OCI-LY1 (cell line): ENCODE data around the gene CLEC20A.

ENCODE experiments used
- H2AFZ ChIP-seq: fragments of 200-600 bp; sonication (generic), shearing (Covaris generic); 2 replicates; pipeline ENCODE4 v1.6.0; 2014; ENCODE audit warnings: antibody characterized with exemption, mild to moderate bottlenecking, low read length
- H3F3A ChIP-seq: fragments of 200-600 bp; sonication (generic), shearing (Covaris generic); 2 replicates; pipeline ENCODE4 v1.6.0; 2014; ENCODE audit warnings: mild to moderate bottlenecking, antibody characterized with exemption, low read length, moderate library complexity; ENCODE audit not compliant: insufficient read depth
- H3K27ac ChIP-seq: fragments of 200-600 bp; sonication (generic); 2 replicates; pipeline ENCODE4 v1.5.1; 2014; ENCODE audit warnings: low read length, mixed run types, mild to moderate bottlenecking, low read depth; ENCODE audit not compliant: poor library complexity, severe bottlenecking
- H3K27me3 ChIP-seq: fragments of 200-600 bp; sonication (generic); 2 replicates; pipeline ENCODE4 v1.6.0; 2014; ENCODE audit warnings: antibody characterized with exemption, mild to moderate bottlenecking, low read length, moderate library complexity; ENCODE audit not compliant: insufficient read depth
- H3K36me3 ChIP-seq: fragments of 200-600 bp; sonication (generic); 2 replicates; pipeline ENCODE4 v1.6.1; 2014; ENCODE audit warnings: mild to moderate bottlenecking, antibody characterized with exemption, low read length, moderate library complexity, mixed read lengths; ENCODE audit not compliant: insufficient read depth
- H3K4me1 ChIP-seq: fragments of 200-600 bp; sonication (generic); 2 replicates; pipeline ENCODE4 v1.5.1; 2014; ENCODE audit warnings: mild to moderate bottlenecking, low read length, moderate library complexity; ENCODE audit not compliant: insufficient read depth, severe bottlenecking
- H3K4me2 ChIP-seq: fragments of 200-600 bp; sonication (generic), shearing (Covaris generic); 2 replicates; pipeline ENCODE4 v1.6.1; 2014; ENCODE audit warnings: low read length
- H3K4me3 ChIP-seq: fragments of 200-600 bp; sonication (generic); 2 replicates; pipeline ENCODE4 v1.5.1; 2014; ENCODE audit warnings: low read length, low read depth, mild to moderate bottlenecking, mixed read lengths; ENCODE audit not compliant: poor library complexity, severe bottlenecking
- H3K79me2 ChIP-seq: fragments of 200-600 bp; shearing (Covaris generic); 2 replicates; pipeline ENCODE4 v1.6.1; 2016; ENCODE audit warnings: mixed run types, low read length, mixed read lengths; ENCODE audit not compliant: insufficient read depth
- H3K9ac ChIP-seq: fragments of 200-600 bp; sonication (generic), shearing (Covaris generic); 2 replicates; pipeline ENCODE4 v1.6.1; 2014; ENCODE audit warnings: mild to moderate bottlenecking, low read length, mixed read lengths
- H3K9me2 ChIP-seq: fragments of 200-600 bp; sonication (generic), shearing (Covaris generic); 2 replicates; pipeline ENCODE4 v1.6.1; 2014; ENCODE audit warnings: low read depth, mild to moderate bottlenecking, low read length, mixed read lengths
- H3K9me3 ChIP-seq: fragments of 200-600 bp; shearing (Covaris generic); 2 replicates; pipeline ENCODE4 v1.6.1; 2014; ENCODE audit warnings: low read length, mixed read lengths
- H4K20me1 ChIP-seq: fragments of 200-600 bp; sonication (generic), shearing (Covaris generic); 2 replicates; pipeline ENCODE4 v1.6.0; 2016; ENCODE audit warnings: mild to moderate bottlenecking, low read length; ENCODE audit not compliant: insufficient read depth
- EZH2 ChIP-seq: fragments of 200-600 bp; sonication (generic), shearing (Covaris generic); IDR thresholded peaks from 2 replicates; pipeline ENCODE4 v1.8.0; 2017; ENCODE audit warnings: borderline replicate concordance, mixed run types, mild to moderate bottlenecking, antibody characterized with exemption, low read length, moderate library complexity, mixed read lengths
- TF ChIP-seq, protein P1 (sequence below): fragments of 200-600 bp; sonication (generic), shearing (Covaris generic); IDR thresholded peaks from 2 replicates; pipeline ENCODE4 v1.5.1; 2017; ENCODE audit warnings: mild to moderate bottlenecking, antibody characterized with exemption, low read length, moderate library complexity, mixed read lengths

CLEC20A gene

GRCh38 chr1:178450871-178451270 lies 45.9 kb downstream of the CLEC20A start:
- H3K9ac ChIP-seq, result no peak overlapping the region
- no peaks in the 10 kb centered on the region for H3K9me2 ChIP-seq
- no peaks in the 10 kb centered on the region for H4K20me1 ChIP-seq
- no peaks in the 10 kb centered on the region for H3K36me3 ChIP-seq
- no peak overlapping the region for H3K27ac ChIP-seq
- no peak overlapping the region for H3K4me2 ChIP-seq
- H3K9me3 ChIP-seq, result no peaks in the 10 kb centered on the region
- no peak for TF ChIP-seq EZH2
- H3K4me1 ChIP-seq, result no peaks in the 10 kb centered on the region
- H2AFZ ChIP-seq, result no peak overlapping the region
- no peaks in the 10 kb centered on the region for H3K27me3 ChIP-seq
- H3K4me3 ChIP-seq, result no peak overlapping the region
- H3K79me2 ChIP-seq, result no peaks in the 10 kb centered on the region
- no peaks in the 10 kb centered on the region for H3F3A ChIP-seq

GRCh38 chr1:178442925-178443324 lies 53.8 kb downstream of the CLEC20A start:
- H3K4me3 ChIP-seq, result no peak overlapping the region
- H3K4me1 ChIP-seq, result no peaks in the 10 kb centered on the region
- H3K9ac ChIP-seq, result no peak overlapping the region
- no peaks in the 10 kb centered on the region for H3K36me3 ChIP-seq
- H3K4me2 ChIP-seq, result no peak overlapping the region
- no peak overlapping the region for H2AFZ ChIP-seq
- no peaks in the 10 kb centered on the region for H3K9me3 ChIP-seq
- no peak overlapping the region for H3K27ac ChIP-seq
- H3F3A ChIP-seq, result no peaks in the 10 kb centered on the region
- H4K20me1 ChIP-seq, result no peaks in the 10 kb centered on the region
- no peaks in the 10 kb centered on the region for H3K27me3 ChIP-seq
- no peaks in the 10 kb centered on the region for H3K79me2 ChIP-seq
- no peaks in the 10 kb centered on the region for H3K9me2 ChIP-seq
- TF ChIP-seq, protein P1, sequence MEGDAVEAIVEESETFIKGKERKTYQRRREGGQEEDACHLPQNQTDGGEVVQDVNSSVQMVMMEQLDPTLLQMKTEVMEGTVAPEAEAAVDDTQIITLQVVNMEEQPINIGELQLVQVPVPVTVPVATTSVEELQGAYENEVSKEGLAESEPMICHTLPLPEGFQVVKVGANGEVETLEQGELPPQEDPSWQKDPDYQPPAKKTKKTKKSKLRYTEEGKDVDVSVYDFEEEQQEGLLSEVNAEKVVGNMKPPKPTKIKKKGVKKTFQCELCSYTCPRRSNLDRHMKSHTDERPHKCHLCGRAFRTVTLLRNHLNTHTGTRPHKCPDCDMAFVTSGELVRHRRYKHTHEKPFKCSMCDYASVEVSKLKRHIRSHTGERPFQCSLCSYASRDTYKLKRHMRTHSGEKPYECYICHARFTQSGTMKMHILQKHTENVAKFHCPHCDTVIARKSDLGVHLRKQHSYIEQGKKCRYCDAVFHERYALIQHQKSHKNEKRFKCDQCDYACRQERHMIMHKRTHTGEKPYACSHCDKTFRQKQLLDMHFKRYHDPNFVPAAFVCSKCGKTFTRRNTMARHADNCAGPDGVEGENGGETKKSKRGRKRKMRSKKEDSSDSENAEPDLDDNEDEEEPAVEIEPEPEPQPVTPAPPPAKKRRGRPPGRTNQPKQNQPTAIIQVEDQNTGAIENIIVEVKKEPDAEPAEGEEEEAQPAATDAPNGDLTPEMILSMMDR, result no peak
- no peak for TF ChIP-seq EZH2

GRCh38 chr1:178438432-178438831 lies 58.3 kb downstream of the CLEC20A start:
- no peaks in the 10 kb centered on the region for H4K20me1 ChIP-seq
- no peak overlapping the region for H2AFZ ChIP-seq
- H3F3A ChIP-seq, result no peaks in the 10 kb centered on the region
- H3K9me2 ChIP-seq, result no peaks in the 10 kb centered on the region
- H3K9ac ChIP-seq, result no peak overlapping the region
- H3K4me1 ChIP-seq, result no peaks in the 10 kb centered on the region
- TF ChIP-seq EZH2, result no peak
- TF ChIP-seq, protein P1, result no peak
- H3K9me3 ChIP-seq, result no peaks in the 10 kb centered on the region
- no peaks in the 10 kb centered on the region for H3K79me2 ChIP-seq
- no peak overlapping the region for H3K27ac ChIP-seq
- H3K27me3 ChIP-seq, result no peaks in the 10 kb centered on the region
- H3K36me3 ChIP-seq, result no peaks in the 10 kb centered on the region
- H3K4me3 ChIP-seq, result no peak overlapping the region
- no peak overlapping the region for H3K4me2 ChIP-seq

- Histone ChIP-seq H3K9me3 (no peaks in the 10 kb centered on the region), H3K9me2 (no peaks in the 10 kb centered on the region), H3K4me3 (no peak overlapping the region), H3K79me2 (no peaks in the 10 kb centered on the region), H3K4me2 (no peak overlapping the region), H3K9ac (no peak overlapping the region), H4K20me1 (no peaks in the 10 kb centered on the region), H3K4me1 (no peaks in the 10 kb centered on the region), H2AFZ (no peak overlapping the region), H3K36me3 (no peaks in the 10 kb centered on the region), H3K27ac (no peak overlapping the region), H3K27me3 (no peaks in the 10 kb centered on the region), H3F3A (no peaks in the 10 kb centered on the region)
- TF ChIP-seq EZH2, result no peak
- TF ChIP-seq, protein P1, result no peak
Measured at GRCh38 chr1:178436899-178437298, 59.9 kb downstream of the CLEC20A start.
